22Rv1 (cell line): ENCODE results near the gene MX1.

Experiments used
- H3K27ac ChIP-seq: fragments of 450-650 bp; 2 replicates; pipeline ENCODE4 v1.5.1; 2017
- ZFX ChIP-seq: fragments of 450-650 bp; IDR thresholded peaks from 2 replicates; pipeline ENCODE4 v1.6.1; 2017; ENCODE audit warnings: antibody characterized with exemption, borderline replicate concordance
- TF ChIP-seq, protein P1 (sequence below): fragments of 450-650 bp; IDR thresholded peaks from 2 replicates; pipeline ENCODE4 v1.5.1; 2017; ENCODE audit warnings: mild to moderate bottlenecking

MX1 gene, protein sequence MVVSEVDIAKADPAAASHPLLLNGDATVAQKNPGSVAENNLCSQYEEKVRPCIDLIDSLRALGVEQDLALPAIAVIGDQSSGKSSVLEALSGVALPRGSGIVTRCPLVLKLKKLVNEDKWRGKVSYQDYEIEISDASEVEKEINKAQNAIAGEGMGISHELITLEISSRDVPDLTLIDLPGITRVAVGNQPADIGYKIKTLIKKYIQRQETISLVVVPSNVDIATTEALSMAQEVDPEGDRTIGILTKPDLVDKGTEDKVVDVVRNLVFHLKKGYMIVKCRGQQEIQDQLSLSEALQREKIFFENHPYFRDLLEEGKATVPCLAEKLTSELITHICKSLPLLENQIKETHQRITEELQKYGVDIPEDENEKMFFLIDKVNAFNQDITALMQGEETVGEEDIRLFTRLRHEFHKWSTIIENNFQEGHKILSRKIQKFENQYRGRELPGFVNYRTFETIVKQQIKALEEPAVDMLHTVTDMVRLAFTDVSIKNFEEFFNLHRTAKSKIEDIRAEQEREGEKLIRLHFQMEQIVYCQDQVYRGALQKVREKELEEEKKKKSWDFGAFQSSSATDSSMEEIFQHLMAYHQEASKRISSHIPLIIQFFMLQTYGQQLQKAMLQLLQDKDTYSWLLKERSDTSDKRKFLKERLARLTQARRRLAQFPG

DNA sequence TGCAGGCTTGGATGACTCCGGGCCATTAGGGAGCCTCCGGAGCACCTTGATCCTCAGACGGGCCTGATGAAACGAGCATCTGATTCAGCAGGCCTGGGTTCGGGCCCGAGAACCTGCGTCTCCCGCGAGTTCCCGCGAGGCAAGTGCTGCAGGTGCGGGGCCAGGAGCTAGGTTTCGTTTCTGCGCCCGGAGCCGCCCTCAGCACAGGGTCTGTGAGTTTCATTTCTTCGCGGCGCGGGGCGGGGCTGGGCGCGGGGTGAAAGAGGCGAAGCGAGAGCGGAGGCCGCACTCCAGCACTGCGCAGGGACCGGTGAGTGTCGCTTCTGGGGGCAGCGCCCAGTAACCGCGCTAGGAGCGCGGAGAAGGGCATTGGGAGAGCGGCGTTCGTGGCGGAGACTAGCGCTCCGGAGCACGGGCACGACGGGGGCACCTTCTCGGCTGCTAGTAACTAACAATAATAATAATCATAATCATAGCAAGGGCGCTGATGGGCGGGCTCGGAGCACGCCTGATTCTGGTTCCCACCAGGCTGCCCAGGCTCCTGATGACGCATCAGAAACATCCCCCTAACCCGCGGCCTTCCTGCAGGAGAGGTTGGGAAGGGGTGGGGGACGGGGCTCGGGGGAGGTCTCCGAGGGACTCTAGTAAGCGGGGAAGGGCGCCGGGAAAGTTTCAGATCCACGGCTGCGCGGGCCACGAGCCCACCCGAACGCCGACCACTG, at the start of gene MX1:
MX1 (plus strand) TSS at position 286 of the 722 bp plus-strand sequence. CDS start 5,832 bp downstream, outside the sequence.
- TF ChIP-seq, protein P1, sequence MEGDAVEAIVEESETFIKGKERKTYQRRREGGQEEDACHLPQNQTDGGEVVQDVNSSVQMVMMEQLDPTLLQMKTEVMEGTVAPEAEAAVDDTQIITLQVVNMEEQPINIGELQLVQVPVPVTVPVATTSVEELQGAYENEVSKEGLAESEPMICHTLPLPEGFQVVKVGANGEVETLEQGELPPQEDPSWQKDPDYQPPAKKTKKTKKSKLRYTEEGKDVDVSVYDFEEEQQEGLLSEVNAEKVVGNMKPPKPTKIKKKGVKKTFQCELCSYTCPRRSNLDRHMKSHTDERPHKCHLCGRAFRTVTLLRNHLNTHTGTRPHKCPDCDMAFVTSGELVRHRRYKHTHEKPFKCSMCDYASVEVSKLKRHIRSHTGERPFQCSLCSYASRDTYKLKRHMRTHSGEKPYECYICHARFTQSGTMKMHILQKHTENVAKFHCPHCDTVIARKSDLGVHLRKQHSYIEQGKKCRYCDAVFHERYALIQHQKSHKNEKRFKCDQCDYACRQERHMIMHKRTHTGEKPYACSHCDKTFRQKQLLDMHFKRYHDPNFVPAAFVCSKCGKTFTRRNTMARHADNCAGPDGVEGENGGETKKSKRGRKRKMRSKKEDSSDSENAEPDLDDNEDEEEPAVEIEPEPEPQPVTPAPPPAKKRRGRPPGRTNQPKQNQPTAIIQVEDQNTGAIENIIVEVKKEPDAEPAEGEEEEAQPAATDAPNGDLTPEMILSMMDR, result no peak
- no peak for TF ChIP-seq ZFX
- H3K27ac ChIP-seq, result no peak within 1 kb of the TSS

- no peak for TF ChIP-seq ZFX
- no peak overlapping the region for H3K27ac ChIP-seq
Observed at GRCh38 chr21:41377715-41378114, 48.3 kb upstream of the MX1 start.

DNA sequence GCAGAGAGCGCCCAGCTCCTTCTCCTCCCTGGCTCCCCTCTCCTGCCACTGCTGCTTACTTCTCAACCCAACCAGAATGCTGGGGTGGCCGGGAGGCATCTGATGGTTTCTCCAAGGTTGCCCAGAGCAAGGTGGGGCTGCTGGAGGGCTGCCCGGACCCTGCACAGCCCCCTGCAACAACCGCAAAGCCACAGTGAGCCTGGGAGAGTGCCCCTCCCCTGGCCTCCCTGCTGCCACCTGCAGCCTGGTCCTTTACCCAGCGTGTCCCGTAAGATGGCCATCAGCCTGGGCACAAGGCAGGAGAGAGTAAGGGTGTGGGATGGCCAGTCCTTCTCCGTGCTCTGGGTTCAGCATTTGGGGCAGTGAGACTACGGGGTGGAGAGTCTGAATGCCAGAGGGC, 47.2 kb upstream of the MX1 start:
- TF ChIP-seq, protein P1, result peak; percentile 20; the same call in 1 of the 2 replicates
- TF ChIP-seq ZFX, result no peak
- H3K27ac ChIP-seq, result no peak overlapping the region

DNA sequence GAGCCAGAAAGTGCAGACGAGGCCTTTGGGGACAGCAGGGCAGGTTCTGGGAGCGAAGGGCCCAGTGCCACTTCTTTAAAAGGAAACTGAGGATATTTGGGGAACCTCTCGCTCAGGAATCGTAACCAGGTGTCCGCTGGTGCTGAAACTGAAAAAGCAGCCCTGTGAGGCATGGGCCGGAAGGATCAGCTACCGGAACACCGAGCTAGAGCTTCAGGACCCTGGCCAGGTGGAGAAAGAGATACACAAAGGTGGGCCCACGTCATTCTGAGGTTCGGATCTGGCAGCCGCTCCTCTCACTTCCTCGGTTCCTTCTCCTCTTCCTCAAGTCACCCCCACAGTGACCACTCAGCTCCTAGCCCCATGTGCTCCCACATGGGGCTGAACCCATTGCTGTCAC, 46.1 kb upstream of the MX1 start:
- TF ChIP-seq ZFX, result no peak
- no peak overlapping the region for H3K27ac ChIP-seq

- H3K27ac ChIP-seq, result no peak overlapping the region
- TF ChIP-seq ZFX, result no peak
- TF ChIP-seq, protein P1, result no peak
Observed at GRCh38 chr21:41381731-41382130, 44.3 kb upstream of the MX1 start.

- no peak for TF ChIP-seq ZFX
- TF ChIP-seq, protein P1, result no peak
- H3K27ac ChIP-seq, result no peak overlapping the region
Observed at GRCh38 chr21:41387042-41387819, 38.8 kb upstream of the MX1 start.

GRCh38 chr21:41387824-41388223, 38.2 kb upstream of the MX1 start:
- TF ChIP-seq, protein P1, result no peak
- TF ChIP-seq ZFX, result no peak
- H3K27ac ChIP-seq, result no peak overlapping the region
